ENCODE results near the gene SRGAP3.

Gene SRGAP3

GRCh38 chr3:9225268-9225667, 24.2 kb downstream of the SRGAP3 start:
- no peak for DNase-seq (ENCODE audit: low spot score)

- DNase-seq (ENCODE audit: low spot score): no peak
These were observed 25.0 kb downstream of the SRGAP3 start for GRCh38 chr3:9224490-9224889.

GRCh38 chr3:9223672-9224071, 25.8 kb downstream of the SRGAP3 start:
- DNase-seq (ENCODE audit: low spot score): no peak

GRCh38 chr3:9222956-9223639, 26.3 kb downstream of the SRGAP3 start:
- DNase-seq (ENCODE audit: low spot score): no peak

- no peak for DNase-seq (ENCODE audit: low spot score)
These were observed 27.4 kb downstream of the SRGAP3 start for GRCh38 chr3:9222049-9222448.

GRCh38 chr3:9218514-9218846, 31.0 kb downstream of the SRGAP3 start:
- DNase-seq (ENCODE audit: low spot score): no peak

- DNase-seq (ENCODE audit: low spot score): no peak
These were observed 31.5 kb downstream of the SRGAP3 start for GRCh38 chr3:9217784-9218513.

- DNase-seq (ENCODE audit: low spot score): no peak
These were observed 32.7 kb downstream of the SRGAP3 start for GRCh38 chr3:9216736-9217135.

GRCh38 chr3:9214599-9214998, 34.8 kb downstream of the SRGAP3 start:
- DNase-seq (ENCODE audit: low spot score): no peak

GRCh38 chr3:9214185-9214584, 35.3 kb downstream of the SRGAP3 start:
- no peak for DNase-seq (ENCODE audit: low spot score)

- DNase-seq (ENCODE audit: low spot score): no peak
These were observed 36.3 kb downstream of the SRGAP3 start for GRCh38 chr3:9213019-9213634.

- no peak for DNase-seq (ENCODE audit: low spot score)
These were observed 38.1 kb downstream of the SRGAP3 start for GRCh38 chr3:9211155-9211950.

GRCh38 chr3:9209777-9210176, 39.7 kb downstream of the SRGAP3 start:
- no peak for DNase-seq (ENCODE audit: low spot score)

- DNase-seq (ENCODE audit: low spot score): no peak
These were observed 40.8 kb downstream of the SRGAP3 start for GRCh38 chr3:9208605-9209152.

- DNase-seq (ENCODE audit: low spot score): no peak
These were observed 42.2 kb downstream of the SRGAP3 start for GRCh38 chr3:9207116-9207763.

- DNase-seq (ENCODE audit: low spot score): no peak
These were observed 43.2 kb downstream of the SRGAP3 start for GRCh38 chr3:9206287-9206686.

GRCh38 chr3:9205345-9206143, 43.9 kb downstream of the SRGAP3 start:
- DNase-seq (ENCODE audit: low spot score): no peak

- no peak for DNase-seq (ENCODE audit: low spot score)
These were observed 45.0 kb downstream of the SRGAP3 start for GRCh38 chr3:9204253-9204992.

- no peak for DNase-seq (ENCODE audit: low spot score)
These were observed 46.1 kb downstream of the SRGAP3 start for GRCh38 chr3:9203317-9203716.

- DNase-seq (ENCODE audit: low spot score): no peak
These were observed 46.9 kb downstream of the SRGAP3 start for GRCh38 chr3:9202546-9202945.

All from hepatic stellate cell (primary cell).